A673 (cell line): ENCODE data around the gene SLC25A13. TPM values are rescaled to one million over a fixed set of nuclear protein-coding genes. Genes with fewer than 3 reads are reported as not detected.

ENCODE experiments used
- BruUV-seq: library from RNA; stranded (reverse); fragments of 400-500 nt; replicated peaks from 2 replicates; lab custom pipeline; 2021; lab: Mats Ljungman, UMichigan
- CTCF ChIA-PET: fragments of 300-600 bp; sonication (Branson Sonifier 250); formaldehyde crosslinking; loops from one replicate; lab custom pipeline; 2022; ENCODE audit warnings: antibody characterized with exemption; lab: Charles Lee
- POLR2A ChIA-PET: fragments of 300-600 bp; sonication (Branson Sonifier 250); formaldehyde crosslinking; loops from one replicate; lab custom pipeline; 2022; ENCODE audit warnings: antibody characterized with exemption; ENCODE audit not compliant: low non-redundant PET; lab: Charles Lee
- DNase-seq: peaks from one replicate; pipeline ENCODE4 v3.0.0-alpha.2; 2015; ENCODE audit warnings: low spot score
- H3K27ac ChIP-seq: fragments of 200-600 bp; sonication (generic); 2 replicates; pipeline ENCODE4 v1.5.1; 2016; ENCODE audit warnings: mixed run types, low read depth, mild to moderate bottlenecking, mixed read lengths, antibody characterized with exemption, low read length; ENCODE audit not compliant: poor library complexity, severe bottlenecking
- H3K27me3 ChIP-seq: fragments of 200-600 bp; sonication (generic); replicated peaks from 2 replicates; pipeline ENCODE4 v1.6.1; 2017; ENCODE audit warnings: mixed run types, low read depth, mild to moderate bottlenecking, mixed read lengths, antibody characterized with exemption, low read length; ENCODE audit not compliant: insufficient read depth, poor library complexity
- H3K36me3 ChIP-seq: fragments of 200-600 bp; sonication (generic); 2 replicates; pipeline ENCODE4 v1.6.1; 2016; ENCODE audit warnings: mixed run types, mild to moderate bottlenecking, mixed read lengths, antibody characterized with exemption, low read length; ENCODE audit not compliant: insufficient read depth, poor library complexity, severe bottlenecking
- H3K4me1 ChIP-seq: fragments of 200-600 bp; sonication (generic); 2 replicates; pipeline ENCODE4 v1.6.1; 2017; ENCODE audit warnings: mixed run types, mild to moderate bottlenecking, mixed read lengths, antibody characterized with exemption, low read length; ENCODE audit not compliant: insufficient read depth, poor library complexity, severe bottlenecking
- H3K4me3 ChIP-seq: fragments of 200-600 bp; sonication (generic); 2 replicates; pipeline ENCODE4 v1.5.1; 2016; ENCODE audit warnings: low read depth, mixed run types, mild to moderate bottlenecking, mixed read lengths, low read length; ENCODE audit not compliant: poor library complexity, severe bottlenecking
- H3K9me3 ChIP-seq: fragments of 200-600 bp; sonication (generic); 2 replicates; pipeline ENCODE4 v1.6.1; 2016; ENCODE audit warnings: mixed run types, low read depth, mild to moderate bottlenecking, mixed read lengths, antibody characterized with exemption, low read length; ENCODE audit not compliant: poor library complexity, severe bottlenecking
- CTCF ChIP-seq: fragments of 300-800, 200-600 bp; sonication (generic); conservative IDR thresholded peaks from 2 replicates; pipeline ENCODE4 v1.5.1; 2017; ENCODE audit warnings: low read depth, mild to moderate bottlenecking, antibody characterized with exemption, low read length, moderate library complexity, mixed read lengths
- EZH2 ChIP-seq: fragments of 200-600 bp; sonication (generic); IDR thresholded peaks from 2 replicates; pipeline ENCODE4 v1.6.1; 2017; ENCODE audit warnings: borderline replicate concordance, low read depth, mild to moderate bottlenecking, mixed read lengths, antibody characterized with exemption, low read length; ENCODE audit not compliant: poor library complexity, severe bottlenecking
- intact Hi-C: fragments of 100-400 bp; cut with micrococcal nuclease; formaldehyde crosslinking; loops from one replicate; pipeline ENCODE4 v1.10.0; 2022; ENCODE audit not compliant: unreplicated experiment
- microRNA-seq: library from miRNA; unstranded; fragments of <30 nt; microRNA quantifications from one replicate; pipeline ENCODE4 v1.2.0, GENCODE V29; 2021
- total RNA-seq: library from RNA; stranded (reverse); gene quantifications from 2 replicates; pipeline ENCODE4 v1.2.3, GENCODE V29; 2021

SLC25A13 gene
- total RNA-seq, 1 experiment from 2014 or later = 22.7 TPM

- no peak for TF ChIP-seq CTCF
- no peak for TF ChIP-seq EZH2
- Histone ChIP-seq H3K4me3 (peak overlapping the region; percentile 61), H3K36me3 (no peaks in the 10 kb centered on the region), H3K4me1 (peaks cover 27% of the 10 kb centered on the region), H3K27me3 (no peaks in the 10 kb centered on the region), H3K27ac (peak overlapping the region; percentile 54), H3K9me3 (no peaks in the 10 kb centered on the region)
- TSS peak; percentile 44 for BruUV-seq
- intact Hi-C loops = loop anchor here (2.0 to 5.0 kb wide), 3 partner anchors 160 to 662 kb away; no protein-coding TSS in a partner anchor
- POLR2A ChIA-PET = no interaction called here
- no peak for DNase-seq
- CTCF ChIA-PET = interaction anchor here (0.6 to 1.0 kb wide), 3 partner anchors 87 to 951 kb away, joined by 3 to 10 read pairs (median 4); no protein-coding TSS in a partner anchor
Measured at GRCh38 chr7:96076350-96076707, 245.6 kb downstream of the SLC25A13 start.

GRCh38 chr7:96075510-96076349 is 246.2 kb downstream of the SLC25A13 start:
- Histone ChIP-seq H3K27ac (peak overlapping the region; percentile 54), H3K36me3 (no peaks in the 10 kb centered on the region), H3K4me3 (peak overlapping the region; percentile 61), H3K4me1 (peaks cover 27% of the 10 kb centered on the region), H3K9me3 (no peaks in the 10 kb centered on the region), H3K27me3 (no peaks in the 10 kb centered on the region)
- ChIA-PET POLR2A (no interaction called here), CTCF (interaction anchor here (0.6 to 1.0 kb wide), 2 partner anchors 344 to 952 kb away, joined by 7 to 10 read pairs; no protein-coding TSS in a partner anchor)
- no peak for TF ChIP-seq EZH2
- TF ChIP-seq CTCF = peak; percentile 95
- BruUV-seq = no TSS peak
- peak; percentile 88 for DNase-seq
- intact Hi-C loops = loop anchor here (1.0 to 5.0 kb wide), 4 partner anchors 159 to 663 kb away; no protein-coding TSS in a partner anchor

- intact Hi-C loops = loop anchor here (1.0 to 5.0 kb wide), 2 partner anchors 340 to 353 kb away; no protein-coding TSS in a partner anchor
- CTCF ChIA-PET = interaction anchor here (1.0 kb wide), 1 partner anchor 952 kb away, joined by 7 read pairs; no protein-coding TSS in a partner anchor
Measured at GRCh38 chr7:96074871-96075270, 247.0 kb downstream of the SLC25A13 start.

More at GRCh38 chr7:96074871-96075270, 247.0 kb downstream of the SLC25A13 start:
- POLR2A ChIA-PET = no interaction called here
- H3K4me1 ChIP-seq = peaks cover 22% of the 10 kb centered on the region
- no peaks in the 10 kb centered on the region for H3K9me3 ChIP-seq
- TF ChIP-seq CTCF (no peak), EZH2 (no peak)
- H3K27ac ChIP-seq = peak overlapping the region; percentile 54
- no peaks in the 10 kb centered on the region for H3K27me3 ChIP-seq
- peak; percentile 38 for DNase-seq
- no peaks in the 10 kb centered on the region for H3K36me3 ChIP-seq
- H3K4me3 ChIP-seq = peak overlapping the region; percentile 61
- BruUV-seq = no TSS peak

Small RNAs within 50 kb of the gene (microRNA-seq; reads per million reads assigned to microRNA genes)
- gene MIR591 = not detected
